Gastroesophageal sphincter (tissue), 4 donors: ENCODE results near the gene HSF4. TPM values are rescaled to one million over a fixed set of nuclear protein-coding genes. Genes with fewer than 3 reads are reported as not detected.

Experiments
- ATAC-seq: fragments of 150-250 bp; one replicate; pipeline ENCODE4 v1.9.1; 2016; ENCODE audit warnings: mild to moderate bottlenecking, moderate library complexity
- H3K27ac ChIP-seq, 4 donors: fragments of 200-600 bp; sonication (generic) in 3 of 4; 1 replicate in 3 of 4; 2 replicates in 1 of 4; pipeline ENCODE4 v1.5.1; 2016 to 2019
- H3K27me3 ChIP-seq: fragments of 200-600 bp; sonication (generic); one replicate; pipeline ENCODE4 v1.5.1; 2019
- H3K36me3 ChIP-seq, 2 donors: fragments of 200-600 bp; sonication (generic); one replicate each; pipeline ENCODE4 v1.5.1; 2019; ENCODE audit warnings: control low read depth in 1 of 2
- H3K4me1 ChIP-seq, 3 donors: fragments of 200-600 bp; sonication (generic); 1 replicate in 2 of 3; 2 replicates in 1 of 3; pipeline ENCODE4 v1.5.1; 2016 to 2019; ENCODE audit warnings: control low read depth in 2 of 3
- H3K4me3 ChIP-seq, 2 donors: fragments of 200-600 bp; sonication (generic); one replicate each; pipeline ENCODE4 v1.5.1; 2019; ENCODE audit warnings: mild to moderate bottlenecking in 1 of 2, moderate library complexity in 1 of 2
- H3K9me3 ChIP-seq, 3 donors: fragments of 200-600 bp; sonication (generic); one replicate each; pipeline ENCODE4 v1.5.1; 2017 to 2019; ENCODE audit warnings: control low read depth in 2 of 3
- CTCF ChIP-seq, 4 experiments: fragments of 200-600 bp in 2 of 4; fragments of 450-650 bp in 2 of 4; sonication (generic) in 1 of 4; IDR thresholded peaks; one replicate each; pipeline ENCODE4 v1.5.1; 2017 to 2019; ENCODE audit warnings: antibody characterized with exemption in 4 of 4, mild to moderate bottlenecking in 2 of 4, moderate library complexity in 2 of 4
- EP300 ChIP-seq: sonication (generic); formaldehyde crosslinking; IDR thresholded peaks from one replicate; pipeline ENCODE4 v1.6.1; 2017; ENCODE audit warnings: antibody characterized with exemption, mild to moderate bottlenecking
- POLR2A ChIP-seq, 2 donors: fragments of 450-650 bp; IDR thresholded peaks; one replicate each; pipeline ENCODE4 v1.6.1; 2017; ENCODE audit warnings: antibody characterized with exemption in 2 of 2, mild to moderate bottlenecking in 2 of 2, moderate library complexity in 1 of 2
- POLR2AphosphoS5 ChIP-seq: sonication (generic); formaldehyde crosslinking; IDR thresholded peaks from one replicate; pipeline ENCODE4 v1.6.1; 2017; ENCODE audit warnings: antibody characterized with exemption
- WGBS, 2 donors: methylation state at CpG; one replicate each; pipeline ENCODE4 v1.1.5; 2018; ENCODE audit warnings: low coverage in 1 of 2; 5-methylcytosine and 5-hydroxymethylcytosine counted together
- total RNA-seq, 4 donors: library from RNA; depleted of rRNA; stranded (reverse); fragments of >200 nt; gene quantifications; one replicate each; pipeline ENCODE4 v1.1.0, GENCODE V29; 2016

HSF4 gene
- total RNA-seq, 4 donors from 2014 or later: 7.7 to 110 (median 59.4) TPM

- peak; percentile 35 for ATAC-seq
- H3K4me3 ChIP-seq: peak overlapping the region; percentile 21 to 58
- no peaks in the 10 kb centered on the region for H3K9me3 ChIP-seq
- 0 to 2% methylated on average over 13 to 15 of the region's 34 CpGs for WGBS, 2 donors
- TF ChIP-seq POLR2AphosphoS5 (no peak), POLR2A (IDR thresholded peaks at IDR 0.05) (peak in 1 of 2 donors; percentile 6)
- H3K27ac ChIP-seq: peak overlapping the region; percentile 78 to 97 (median 90)
- peaks cover 0 to 96% (median 43%) of the 10 kb centered on the region in 3 donors for H3K4me1 ChIP-seq
- H3K27me3 ChIP-seq: peaks cover 38% of the 10 kb centered on the region
- peaks cover 0 to 19% of the 10 kb centered on the region in 2 donors for H3K36me3 ChIP-seq
Measured at GRCh38 chr16:67163999-67164558, 466 bp upstream of the HSF4 start.

DNA sequence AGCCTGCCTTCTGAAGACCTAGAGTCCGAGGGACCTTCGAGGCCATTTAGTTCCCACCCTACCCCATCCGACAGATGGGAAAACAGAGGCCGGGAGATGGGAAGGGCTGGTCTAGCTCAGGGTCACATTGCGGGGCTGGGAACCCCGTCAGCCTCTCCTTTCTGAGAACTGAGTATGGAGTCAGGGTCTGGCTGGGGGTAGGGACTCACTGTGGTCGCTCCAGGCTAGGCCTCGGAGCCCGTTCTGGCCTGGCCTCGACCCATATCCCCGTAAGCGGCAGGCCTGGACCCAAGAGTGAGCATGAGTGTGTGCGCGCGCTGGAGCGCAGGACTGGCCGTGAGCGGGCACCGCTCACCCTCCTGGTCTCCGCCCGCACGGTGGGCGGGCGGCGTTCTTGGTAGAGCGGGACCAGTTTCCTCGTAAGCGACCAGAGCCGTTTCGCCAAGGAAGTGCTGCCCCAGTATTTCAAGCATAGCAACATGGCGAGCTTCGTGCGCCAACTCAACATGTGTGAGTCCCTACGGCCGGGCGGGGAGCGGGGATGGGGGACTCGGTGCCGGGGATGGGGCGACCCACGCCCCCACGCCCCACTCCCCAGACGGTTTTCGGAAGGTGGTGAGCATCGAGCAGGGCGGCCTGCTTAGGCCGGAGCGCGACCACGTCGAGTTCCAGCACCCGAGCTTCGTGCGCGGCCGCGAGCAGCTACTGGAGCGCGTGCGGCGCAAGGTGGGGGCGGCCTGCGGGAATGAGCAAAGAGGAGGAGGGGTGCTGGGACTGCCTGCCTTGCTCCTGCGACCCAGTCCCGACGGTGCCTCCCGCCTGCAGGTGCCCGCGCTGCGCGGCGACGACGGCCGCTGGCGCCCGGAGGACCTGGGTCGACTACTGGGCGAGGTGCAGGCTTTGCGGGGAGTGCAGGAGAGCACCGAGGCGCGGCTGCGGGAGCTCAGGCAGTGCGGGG, 855 bp downstream of the HSF4 start:
- no peaks in the 10 kb centered on the region for H3K9me3 ChIP-seq
- peak overlapping the region; percentile 21 to 58 for H3K4me3 ChIP-seq
- H3K36me3 ChIP-seq: peaks cover 0 to 19% of the 10 kb centered on the region in 2 donors
- H3K27me3 ChIP-seq: peaks cover 38% of the 10 kb centered on the region
- 33% methylated on average over 3 of the region's 85 CpGs; no CpG with 5 or more reads in 1 of the 2 donors for WGBS, 2 donors
- no peak for TF ChIP-seq POLR2AphosphoS5
- no peak for TF ChIP-seq EP300
- TF ChIP-seq POLR2A (IDR thresholded peaks at IDR 0.05): no peak
- no peak for TF ChIP-seq CTCF (IDR thresholded peaks at IDR 0.05)
- ATAC-seq: no peak
- peaks cover 0 to 99% (median 53%) of the 10 kb centered on the region in 3 donors for H3K4me1 ChIP-seq
- peak overlapping the region; percentile 78 to 97 (median 90) for H3K27ac ChIP-seq

DNA sequence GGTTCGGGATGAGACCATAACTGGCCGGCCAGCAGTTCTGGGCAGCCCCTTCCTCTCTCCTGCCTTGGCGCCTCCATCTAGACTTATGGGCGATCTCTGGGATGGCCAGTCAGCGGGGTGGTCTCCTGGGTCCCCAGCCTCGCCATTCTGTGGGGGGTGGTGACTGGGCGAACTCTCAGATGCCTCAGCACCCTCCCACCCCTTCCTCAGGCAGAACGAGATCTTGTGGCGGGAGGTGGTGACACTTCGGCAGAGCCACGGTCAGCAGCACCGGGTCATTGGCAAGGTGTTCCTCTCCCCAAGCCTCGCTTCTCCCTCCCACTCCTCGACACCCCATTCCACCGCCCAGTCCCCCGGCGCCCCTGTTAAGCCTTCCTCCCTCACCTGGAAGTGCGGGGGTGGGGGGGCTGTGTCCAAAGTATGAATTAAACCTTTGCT, 1.6 kb downstream of the HSF4 start:
- Histone ChIP-seq H3K4me1 (peaks cover 0 to 99% (median 55%) of the 10 kb centered on the region in 3 donors), H3K36me3 (peaks cover 0 to 19% of the 10 kb centered on the region in 2 donors), H3K9me3 (no peaks in the 10 kb centered on the region), H3K4me3 (peak overlapping the region in 1 of 2 donors; percentile 58), H3K27ac (peak overlapping the region in 3 of 4 donors; percentile 88 to 97 (median 91)), H3K27me3 (peaks cover 38% of the 10 kb centered on the region)
- ATAC-seq: no peak
- WGBS, 2 donors: 33 to 50% methylated on average over 8 of the region's 18 CpGs
- no peak for TF ChIP-seq CTCF (IDR thresholded peaks at IDR 0.05)
- TF ChIP-seq EP300: no peak
- TF ChIP-seq POLR2AphosphoS5: no peak
- no peak for TF ChIP-seq POLR2A (IDR thresholded peaks at IDR 0.05)

GRCh38 chr16:67166598-67167168, 2.1 kb downstream of the HSF4 start:
- WGBS, 2 donors: 67 to 75% methylated on average over 2 of the region's 5 CpGs
- Histone ChIP-seq H3K4me1 (peaks cover 0 to 99% (median 52%) of the 10 kb centered on the region in 3 donors), H3K27me3 (peaks cover 38% of the 10 kb centered on the region), H3K36me3 (peaks cover 0 to 19% of the 10 kb centered on the region in 2 donors), H3K27ac (peak overlapping the region in 3 of 4 donors; percentile 27 to 97 (median 88)), H3K9me3 (no peaks in the 10 kb centered on the region), H3K4me3 (no peak overlapping the region)
- no peak for TF ChIP-seq POLR2AphosphoS5
- TF ChIP-seq POLR2A (IDR thresholded peaks at IDR 0.05): no peak
- no peak for TF ChIP-seq EP300
- TF ChIP-seq CTCF (IDR thresholded peaks at IDR 0.05): no peak
- ATAC-seq: no peak

DNA sequence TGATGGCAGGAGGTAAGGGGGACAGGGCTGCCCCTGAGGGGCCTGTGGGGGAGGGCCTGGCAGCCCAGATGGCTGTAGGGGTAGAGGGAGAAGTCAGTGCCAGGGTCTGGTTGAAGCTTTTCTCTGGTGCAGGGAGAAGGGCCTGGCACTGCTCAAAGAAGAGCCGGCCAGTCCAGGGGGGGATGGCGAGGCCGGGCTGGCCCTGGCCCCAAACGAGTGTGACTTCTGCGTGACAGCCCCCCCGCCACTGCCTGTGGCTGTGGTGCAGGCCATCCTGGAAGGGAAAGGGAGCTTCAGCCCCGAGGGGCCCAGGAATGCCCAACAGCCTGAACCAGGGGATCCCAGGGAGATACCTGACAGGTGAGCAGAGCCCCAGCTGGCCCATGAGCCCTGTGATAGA, 3.0 kb downstream of the HSF4 start:
- TF ChIP-seq POLR2A (IDR thresholded peaks at IDR 0.05): no peak
- no peak for TF ChIP-seq POLR2AphosphoS5
- no peak for TF ChIP-seq CTCF (IDR thresholded peaks at IDR 0.05)
- TF ChIP-seq EP300: no peak

More for the DNA sequence above, 3.0 kb downstream of the HSF4 start:
- Histone ChIP-seq H3K4me1 (peaks cover 0 to 99% (median 48%) of the 10 kb centered on the region in 3 donors), H3K36me3 (peaks cover 0 to 19% of the 10 kb centered on the region in 2 donors), H3K27ac (peak overlapping the region in 3 of 4 donors; percentile 27 to 97 (median 88)), H3K4me3 (no peak overlapping the region), H3K9me3 (no peaks in the 10 kb centered on the region), H3K27me3 (peaks cover 32% of the 10 kb centered on the region)
- no peak for ATAC-seq
- WGBS, 2 donors: no CpG with 5 or more reads among the region's 7 CpGs
